ENCODE measurements around the gene CANT1. TPM values are rescaled to one million over a fixed set of nuclear protein-coding genes. Genes with fewer than 3 reads are reported as not detected.

CANT1 gene
- total and polyA plus RNA-seq, 2 donors: 18.5 to 20.2 TPM

DNA sequence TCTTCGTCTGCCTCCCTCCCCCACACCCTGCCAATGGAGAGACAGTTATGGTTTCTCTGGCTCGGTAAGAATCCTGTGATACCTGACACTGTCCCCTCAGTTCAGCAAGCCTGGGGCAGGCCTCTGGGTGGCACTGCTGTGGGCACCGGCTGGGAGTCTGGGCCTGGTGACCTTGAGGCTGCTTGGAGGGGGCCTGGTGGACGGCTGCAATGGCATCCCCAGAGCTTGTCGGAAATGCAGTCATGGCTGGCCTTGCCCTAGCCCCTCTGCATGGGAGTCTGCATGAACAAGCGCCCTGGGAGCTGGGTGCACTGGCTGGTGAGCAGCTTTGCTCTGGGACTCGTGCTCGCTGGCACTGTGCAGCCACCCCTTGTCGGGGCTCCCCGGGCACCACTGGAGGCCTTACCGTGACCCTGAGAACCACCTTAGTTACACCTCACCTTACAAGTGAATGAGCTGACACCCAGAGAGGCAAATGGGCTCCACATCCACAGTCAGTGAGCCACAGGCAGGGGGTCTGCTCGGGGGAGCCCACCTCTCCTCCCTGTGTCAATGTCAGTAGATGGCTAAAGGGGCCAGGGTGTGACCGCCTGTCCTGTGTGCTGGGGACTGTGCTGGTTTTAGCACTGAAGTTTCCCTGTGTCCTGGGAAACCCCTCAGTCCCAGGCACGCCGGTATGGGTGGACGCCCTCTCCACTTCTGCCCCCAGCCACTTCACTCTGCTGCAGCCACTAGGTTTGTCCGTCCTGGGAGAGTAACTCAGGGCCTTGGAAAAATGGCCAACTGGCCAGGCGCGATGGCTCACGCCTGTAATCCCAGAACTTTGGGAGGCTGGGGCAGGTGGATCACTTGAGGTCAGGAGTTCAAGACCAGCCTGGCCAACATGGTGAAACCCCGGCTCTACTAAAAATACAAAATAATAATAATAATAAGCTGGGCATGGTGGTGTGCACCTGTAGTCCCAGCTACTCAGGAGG is 31.3 kb downstream of the CANT1 start:
- Histone ChIP-seq H3K27me3 (ENCODE audit: control insufficient read depth in 2 of 2, insufficient read depth in 1 of 2, low read length in 1 of 2) (no peaks in the 10 kb centered on the region), H3K4me3 (ENCODE audit: low read length in 2 of 2) (peak overlapping the region in 1 of 2 donors; percentile 60), H3K9me3 (ENCODE audit: control insufficient read depth in 2 of 2, insufficient read depth in 1 of 2, low read length in 1 of 2) (no peaks in the 10 kb centered on the region), H3K36me3 (ENCODE audit: control insufficient read depth in 2 of 2, insufficient read depth in 2 of 2, low read length in 1 of 2) (peaks cover 23 to 25% of the 10 kb centered on the region in 2 donors), H3K27ac (ENCODE audit: low read depth in 1 of 2, low read length in 1 of 2) (peak overlapping the region in 1 of 2 donors; percentile 42), H3K4me1 (ENCODE audit: control insufficient read depth in 2 of 2, insufficient read depth in 2 of 2, low read length in 2 of 2) (peaks cover 15 to 52% of the 10 kb centered on the region in 2 donors)
- 88% methylated on average over 21 of the region's 21 CpGs for WGBS
- DNase-seq (ENCODE audit: low read depth in 6 of 9, low spot score in 9 of 9): no peak

GRCh38 chr17:78977681-78977943 is 32.0 kb downstream of the CANT1 start:
- Histone ChIP-seq H3K27me3 (ENCODE audit: control insufficient read depth in 2 of 2, insufficient read depth in 1 of 2, low read length in 1 of 2) (no peaks in the 10 kb centered on the region), H3K9me3 (ENCODE audit: control insufficient read depth in 2 of 2, insufficient read depth in 1 of 2, low read length in 1 of 2) (no peaks in the 10 kb centered on the region), H3K27ac (ENCODE audit: low read depth in 1 of 2, low read length in 1 of 2) (peak overlapping the region in 1 of 2 donors; percentile 46), H3K4me3 (ENCODE audit: low read length in 2 of 2) (no peak overlapping the region), H3K36me3 (ENCODE audit: control insufficient read depth in 2 of 2, insufficient read depth in 2 of 2, low read length in 1 of 2) (peaks cover 28 to 32% of the 10 kb centered on the region in 2 donors), H3K4me1 (ENCODE audit: control insufficient read depth in 2 of 2, insufficient read depth in 2 of 2, low read length in 2 of 2) (peaks cover 15 to 52% of the 10 kb centered on the region in 2 donors)
- no peak for DNase-seq (ENCODE audit: low read depth in 6 of 9, low spot score in 9 of 9)
- 98% methylated on average over 8 of the region's 8 CpGs for WGBS

GRCh38 chr17:78976907-78977680 is 32.5 kb downstream of the CANT1 start:
- no peak overlapping the region for H3K4me3 ChIP-seq (ENCODE audit: low read length in 2 of 2)
- peaks cover 28 to 36% of the 10 kb centered on the region in 2 donors for H3K36me3 ChIP-seq (ENCODE audit: control insufficient read depth in 2 of 2, insufficient read depth in 2 of 2, low read length in 1 of 2)
- no peaks in the 10 kb centered on the region for H3K27me3 ChIP-seq (ENCODE audit: control insufficient read depth in 2 of 2, insufficient read depth in 1 of 2, low read length in 1 of 2)
- H3K4me1 ChIP-seq (ENCODE audit: control insufficient read depth in 2 of 2, insufficient read depth in 2 of 2, low read length in 2 of 2): peaks cover 15 to 52% of the 10 kb centered on the region in 2 donors
- H3K9me3 ChIP-seq (ENCODE audit: control insufficient read depth in 2 of 2, insufficient read depth in 1 of 2, low read length in 1 of 2): no peaks in the 10 kb centered on the region
- no peak overlapping the region for H3K27ac ChIP-seq (ENCODE audit: low read depth in 1 of 2, low read length in 1 of 2)
- 92% methylated on average over 20 of the region's 20 CpGs for WGBS
- DNase-seq (ENCODE audit: low read depth in 6 of 9, low spot score in 9 of 9): no peak

GRCh38 chr17:78974635-78975591 is 34.7 kb downstream of the CANT1 start:
- Histone ChIP-seq H3K27me3 (ENCODE audit: control insufficient read depth in 2 of 2, insufficient read depth in 1 of 2, low read length in 1 of 2) (no peaks in the 10 kb centered on the region), H3K4me1 (ENCODE audit: control insufficient read depth in 2 of 2, insufficient read depth in 2 of 2, low read length in 2 of 2) (peaks cover 11 to 58% of the 10 kb centered on the region in 2 donors), H3K36me3 (ENCODE audit: control insufficient read depth in 2 of 2, insufficient read depth in 2 of 2, low read length in 1 of 2) (peaks cover 28 to 53% of the 10 kb centered on the region in 2 donors), H3K4me3 (ENCODE audit: low read length in 2 of 2) (no peak overlapping the region), H3K27ac (ENCODE audit: low read depth in 1 of 2, low read length in 1 of 2) (peak overlapping the region in 1 of 2 donors; percentile 40), H3K9me3 (ENCODE audit: control insufficient read depth in 2 of 2, insufficient read depth in 1 of 2, low read length in 1 of 2) (peaks cover 0 to 3% of the 10 kb centered on the region in 2 donors)
- WGBS: 91% methylated on average over 30 of the region's 30 CpGs
- peak in 1 of 9 donors; percentile 15 for DNase-seq (ENCODE audit: low read depth in 6 of 9, low spot score in 9 of 9)

GRCh38 chr17:78973792-78974520 is 35.6 kb downstream of the CANT1 start:
- H3K9me3 ChIP-seq (ENCODE audit: control insufficient read depth in 2 of 2, insufficient read depth in 1 of 2, low read length in 1 of 2): peaks cover 0 to 3% of the 10 kb centered on the region in 2 donors
- peaks cover 8 to 57% of the 10 kb centered on the region in 2 donors for H3K4me1 ChIP-seq (ENCODE audit: control insufficient read depth in 2 of 2, insufficient read depth in 2 of 2, low read length in 2 of 2)
- H3K36me3 ChIP-seq (ENCODE audit: control insufficient read depth in 2 of 2, insufficient read depth in 2 of 2, low read length in 1 of 2): peaks cover 31 to 55% of the 10 kb centered on the region in 2 donors
- H3K27ac ChIP-seq (ENCODE audit: low read depth in 1 of 2, low read length in 1 of 2): peak overlapping the region in 1 of 2 donors; percentile 47
- DNase-seq (ENCODE audit: low read depth in 6 of 9, low spot score in 9 of 9): no peak
- WGBS: 92% methylated on average over 23 of the region's 23 CpGs
- no peak overlapping the region for H3K4me3 ChIP-seq (ENCODE audit: low read length in 2 of 2)
- H3K27me3 ChIP-seq (ENCODE audit: control insufficient read depth in 2 of 2, insufficient read depth in 1 of 2, low read length in 1 of 2): no peaks in the 10 kb centered on the region

DNA sequence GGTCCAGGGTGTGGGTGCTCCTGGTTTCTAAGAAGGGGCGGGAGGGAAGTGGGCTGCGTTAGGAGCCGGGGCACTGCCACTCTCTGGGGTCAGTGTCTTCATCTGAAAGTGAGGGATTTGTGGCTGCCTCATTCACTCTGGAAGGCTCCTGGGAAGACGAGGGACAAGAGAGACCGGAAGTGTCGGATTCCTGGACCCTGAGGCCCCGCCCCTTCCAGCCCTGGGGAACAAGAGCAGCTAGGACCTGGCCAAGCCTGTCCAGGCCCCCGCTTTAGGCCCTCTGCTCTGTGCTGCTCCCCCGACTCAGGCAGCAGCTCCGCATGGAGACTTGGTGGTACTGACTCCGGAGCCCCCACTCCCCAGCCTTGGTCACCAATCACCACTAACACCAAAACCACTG is 36.4 kb downstream of the CANT1 start:
- 96% methylated on average over 11 of the region's 11 CpGs for WGBS
- Histone ChIP-seq H3K36me3 (ENCODE audit: control insufficient read depth in 2 of 2, insufficient read depth in 2 of 2, low read length in 1 of 2) (peaks cover 33 to 60% of the 10 kb centered on the region in 2 donors), H3K4me3 (ENCODE audit: low read length in 2 of 2) (no peak overlapping the region), H3K9me3 (ENCODE audit: control insufficient read depth in 2 of 2, insufficient read depth in 1 of 2, low read length in 1 of 2) (peaks cover 0 to 3% of the 10 kb centered on the region in 2 donors), H3K27me3 (ENCODE audit: control insufficient read depth in 2 of 2, insufficient read depth in 1 of 2, low read length in 1 of 2) (no peaks in the 10 kb centered on the region), H3K27ac (ENCODE audit: low read depth in 1 of 2, low read length in 1 of 2) (no peak overlapping the region), H3K4me1 (ENCODE audit: control insufficient read depth in 2 of 2, insufficient read depth in 2 of 2, low read length in 2 of 2) (peaks cover 3 to 50% of the 10 kb centered on the region in 2 donors)
- no peak for DNase-seq (ENCODE audit: low read depth in 6 of 9, low spot score in 9 of 9)

GRCh38 chr17:78972507-78973105 is 37.0 kb downstream of the CANT1 start:
- Histone ChIP-seq H3K27me3 (ENCODE audit: control insufficient read depth in 2 of 2, insufficient read depth in 1 of 2, low read length in 1 of 2) (no peaks in the 10 kb centered on the region), H3K4me1 (ENCODE audit: control insufficient read depth in 2 of 2, insufficient read depth in 2 of 2, low read length in 2 of 2) (peaks cover 3 to 44% of the 10 kb centered on the region in 2 donors), H3K9me3 (ENCODE audit: control insufficient read depth in 2 of 2, insufficient read depth in 1 of 2, low read length in 1 of 2) (peaks cover 0 to 3% of the 10 kb centered on the region in 2 donors), H3K36me3 (ENCODE audit: control insufficient read depth in 2 of 2, insufficient read depth in 2 of 2, low read length in 1 of 2) (peaks cover 35 to 60% of the 10 kb centered on the region in 2 donors), H3K4me3 (ENCODE audit: low read length in 2 of 2) (no peak overlapping the region), H3K27ac (ENCODE audit: low read depth in 1 of 2, low read length in 1 of 2) (no peak overlapping the region)
- no peak for DNase-seq (ENCODE audit: low read depth in 6 of 9, low spot score in 9 of 9)
- 95% methylated on average over 15 of the region's 15 CpGs for WGBS
